ENCODE data around the gene ZSCAN16. TPM values are rescaled to one million over a fixed set of nuclear protein-coding genes. Genes with fewer than 3 reads are reported as not detected.

Gene ZSCAN16
- total and polyA plus RNA-seq, 9 donors, result 2.6 to 4.4 (median 3.2) TPM

DNA sequence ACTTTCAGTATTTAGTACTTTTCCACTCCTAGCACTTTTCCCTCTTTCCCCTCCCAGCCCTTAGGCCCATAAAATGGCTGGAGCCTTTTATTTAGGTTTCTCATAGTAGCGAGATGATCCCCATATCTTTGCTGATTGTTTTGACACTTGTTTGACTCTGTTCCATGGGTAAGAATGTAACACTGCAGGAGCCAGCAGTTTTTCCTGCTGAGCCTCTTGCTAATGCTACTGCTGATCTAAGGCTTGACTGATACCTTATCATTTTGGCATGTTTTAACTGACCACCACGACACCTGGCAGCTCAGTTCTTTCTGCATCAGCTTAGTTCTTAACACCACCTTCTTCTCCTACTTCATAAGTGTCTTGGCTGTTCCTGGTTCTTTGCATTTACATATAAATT is 46.9 kb downstream of the ZSCAN16 start:
- intact Hi-C loops (cut with DNase I), result no loop called here
- no peak overlapping the region for H3K4me3 ChIP-seq
- TF ChIP-seq, protein P1, sequence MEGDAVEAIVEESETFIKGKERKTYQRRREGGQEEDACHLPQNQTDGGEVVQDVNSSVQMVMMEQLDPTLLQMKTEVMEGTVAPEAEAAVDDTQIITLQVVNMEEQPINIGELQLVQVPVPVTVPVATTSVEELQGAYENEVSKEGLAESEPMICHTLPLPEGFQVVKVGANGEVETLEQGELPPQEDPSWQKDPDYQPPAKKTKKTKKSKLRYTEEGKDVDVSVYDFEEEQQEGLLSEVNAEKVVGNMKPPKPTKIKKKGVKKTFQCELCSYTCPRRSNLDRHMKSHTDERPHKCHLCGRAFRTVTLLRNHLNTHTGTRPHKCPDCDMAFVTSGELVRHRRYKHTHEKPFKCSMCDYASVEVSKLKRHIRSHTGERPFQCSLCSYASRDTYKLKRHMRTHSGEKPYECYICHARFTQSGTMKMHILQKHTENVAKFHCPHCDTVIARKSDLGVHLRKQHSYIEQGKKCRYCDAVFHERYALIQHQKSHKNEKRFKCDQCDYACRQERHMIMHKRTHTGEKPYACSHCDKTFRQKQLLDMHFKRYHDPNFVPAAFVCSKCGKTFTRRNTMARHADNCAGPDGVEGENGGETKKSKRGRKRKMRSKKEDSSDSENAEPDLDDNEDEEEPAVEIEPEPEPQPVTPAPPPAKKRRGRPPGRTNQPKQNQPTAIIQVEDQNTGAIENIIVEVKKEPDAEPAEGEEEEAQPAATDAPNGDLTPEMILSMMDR (IDR thresholded peaks at IDR 0.05), result no peak
- TF ChIP-seq EP300 (IDR thresholded peaks at IDR 0.05), result no peak
- no peak for TF ChIP-seq POLR2A (IDR thresholded peaks at IDR 0.05)
- H3K27ac ChIP-seq, result no peak overlapping the region
- H3K36me3 ChIP-seq, result no peaks in the 10 kb centered on the region
- no peaks in the 10 kb centered on the region for H3K27me3 ChIP-seq
- DNase-seq, result no peak
- no peaks in the 10 kb centered on the region for H3K4me1 ChIP-seq (ENCODE audit: insufficient read depth)
- 43 to 62% (median 53%) methylated on average over 2 of the region's 2 CpGs for WGBS, 3 donors
- no peaks in the 10 kb centered on the region for H3K9me3 ChIP-seq

DNA sequence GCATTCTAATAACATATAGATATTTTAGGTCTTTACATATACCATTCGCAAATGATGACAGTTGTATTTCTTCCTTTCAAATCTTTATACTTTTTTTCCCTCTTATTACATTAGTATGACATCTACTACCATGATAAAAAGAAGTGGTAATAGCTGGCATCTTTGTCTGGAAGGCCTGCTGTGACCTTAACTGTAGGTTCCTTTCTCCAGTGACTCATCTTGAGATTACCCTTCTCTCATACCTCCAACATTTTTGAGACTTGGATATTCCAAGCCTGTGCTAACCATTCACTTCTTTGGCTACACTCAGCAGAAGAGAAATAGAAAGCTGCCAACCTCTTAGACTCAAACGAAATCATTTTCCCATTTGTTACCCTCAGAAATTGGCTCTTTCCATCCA is 47.6 kb downstream of the ZSCAN16 start:
- H3K9me3 ChIP-seq, result no peaks in the 10 kb centered on the region
- H3K27me3 ChIP-seq, result no peaks in the 10 kb centered on the region
- no peaks in the 10 kb centered on the region for H3K4me1 ChIP-seq (ENCODE audit: insufficient read depth)
- WGBS, 3 donors, result 89 to 99% (median 94%) methylated on average over 2 of the region's 2 CpGs
- no peak overlapping the region for H3K4me3 ChIP-seq
- intact Hi-C loops (cut with DNase I), result no loop called here
- TF ChIP-seq EP300 (IDR thresholded peaks at IDR 0.05) (no peak), POLR2A (IDR thresholded peaks at IDR 0.05) (no peak)
- TF ChIP-seq, protein P1 (IDR thresholded peaks at IDR 0.05), result no peak
- no peak overlapping the region for H3K27ac ChIP-seq
- no peaks in the 10 kb centered on the region for H3K36me3 ChIP-seq
- DNase-seq, result no peak

DNA sequence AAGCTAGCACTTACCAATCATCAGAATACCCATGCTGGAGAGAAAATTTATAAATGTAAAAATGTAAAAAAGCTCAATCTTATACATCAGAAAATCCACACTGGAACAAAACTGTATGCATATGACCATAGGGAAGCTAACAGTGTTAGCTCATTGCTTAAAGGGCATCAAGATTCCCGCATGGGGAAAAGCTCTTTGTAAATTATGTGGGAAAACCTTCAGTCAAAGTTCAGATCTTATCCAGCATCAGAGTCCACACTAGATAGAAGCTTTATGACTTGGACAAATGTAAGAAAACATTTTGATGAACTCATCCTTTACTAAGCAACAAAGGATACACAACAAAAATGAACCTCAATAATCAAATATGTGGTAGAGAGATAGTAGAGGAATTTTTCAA is 52.0 kb downstream of the ZSCAN16 start:
- 84 to 97% (median 85%) methylated on average over 1 of the region's 1 CpG for WGBS, 3 donors

More for the DNA sequence above, 52.0 kb downstream of the ZSCAN16 start:
- no peaks in the 10 kb centered on the region for H3K36me3 ChIP-seq
- H3K27me3 ChIP-seq, result no peaks in the 10 kb centered on the region
- intact Hi-C loops (cut with DNase I), result no loop called here
- no peak for TF ChIP-seq POLR2A (IDR thresholded peaks at IDR 0.05)
- TF ChIP-seq, protein P1 (IDR thresholded peaks at IDR 0.05), result no peak
- no peak for TF ChIP-seq EP300 (IDR thresholded peaks at IDR 0.05)
- no peaks in the 10 kb centered on the region for H3K9me3 ChIP-seq
- DNase-seq, result no peak
- H3K27ac ChIP-seq, result no peak overlapping the region
- H3K4me1 ChIP-seq (ENCODE audit: insufficient read depth), result no peaks in the 10 kb centered on the region
- H3K4me3 ChIP-seq, result no peak overlapping the region

Other genes starting within 250 kb of the ZSCAN16 start
- not detected for gene OR2B2, start 212.2 kb upstream of the ZSCAN16 start, total RNA-seq
- not detected for gene OR2B2, start 212.2 kb upstream of the ZSCAN16 start, polyA plus RNA-seq
- gene OR2B6, start 167.4 kb upstream of the ZSCAN16 start, total RNA-seq, result not detected
- gene OR2B6, start 167.4 kb upstream of the ZSCAN16 start, polyA plus RNA-seq, result not detected
- 1 to 10 TPM in 3 of 7 donors, under 1 TPM in 4; 0.24 to 2.3 (median 0.82) TPM for gene ZNF165, start 44.0 kb upstream of the ZSCAN16 start, total RNA-seq
- gene ZNF165, start 44.0 kb upstream of the ZSCAN16 start, polyA plus RNA-seq, result under 1 TPM; 0.52 to 0.61 TPM
- 10 to 100 TPM; 16.8 to 44.6 (median 31.9) TPM for gene ZKSCAN8, start 17.3 kb downstream of the ZSCAN16 start, total RNA-seq
- 10 to 100 TPM; 13.6 to 30.3 TPM for gene ZKSCAN8, start 17.3 kb downstream of the ZSCAN16 start, polyA plus RNA-seq
- 10 to 100 TPM in 6 of 7 donors, 1 to 10 TPM in 1; 10.0 to 17.5 (median 13.7) TPM for gene ZSCAN9, start 100.7 kb downstream of the ZSCAN16 start, total RNA-seq
- gene ZSCAN9, start 100.7 kb downstream of the ZSCAN16 start, polyA plus RNA-seq, result 10 to 100 TPM; 12.5 to 16.9 TPM
- gene ZKSCAN4, start 127.7 kb downstream of the ZSCAN16 start, total RNA-seq, result 1 to 10 TPM; 1.5 to 8.0 (median 6.0) TPM
- 1 to 10 TPM; 5.1 to 7.0 TPM for gene ZKSCAN4, start 127.7 kb downstream of the ZSCAN16 start, polyA plus RNA-seq
- gene NKAPL, start 134.7 kb downstream of the ZSCAN16 start, total RNA-seq, result 1 to 10 TPM in 5 of 7 donors, under 1 TPM in 2; 0.34 to 2.4 (median 1.8) TPM
- gene NKAPL, start 134.7 kb downstream of the ZSCAN16 start, polyA plus RNA-seq, result 1 to 10 TPM; 1.4 to 1.5 TPM
- gene ZSCAN26, start 142.5 kb downstream of the ZSCAN16 start, total RNA-seq, result 10 to 100 TPM; 11.8 to 32.0 (median 23.1) TPM
- gene ZSCAN26, start 142.5 kb downstream of the ZSCAN16 start, polyA plus RNA-seq, result 10 to 100 TPM; 21.6 to 29.2 TPM
- 1 to 10 TPM; 2.1 to 5.0 (median 3.5) TPM for gene PGBD1, start 157.0 kb downstream of the ZSCAN16 start, total RNA-seq
- gene PGBD1, start 157.0 kb downstream of the ZSCAN16 start, polyA plus RNA-seq, result 1 to 10 TPM; 1.8 to 3.5 TPM
- 10 to 100 TPM; 14.1 to 40.1 (median 21.9) TPM for gene ZSCAN31, start 211.5 kb downstream of the ZSCAN16 start, total RNA-seq
- gene ZSCAN31, start 211.5 kb downstream of the ZSCAN16 start, polyA plus RNA-seq, result 10 to 100 TPM; 12.1 to 20.8 TPM
- 1 to 10 TPM; 2.6 to 8.2 (median 7.2) TPM for gene ZKSCAN3, start 225.3 kb downstream of the ZSCAN16 start, total RNA-seq
- 1 to 10 TPM; 2.0 to 5.0 TPM for gene ZKSCAN3, start 225.3 kb downstream of the ZSCAN16 start, polyA plus RNA-seq

All from ovary (tissue), 9 donors.